Sigmoid colon (tissue), 7 donors: ENCODE data around the gene NISCH. TPM values are rescaled to one million over a fixed set of nuclear protein-coding genes. Genes with fewer than 3 reads are reported as not detected.

Experiments used
- DNase-seq: peaks from one replicate; pipeline ENCODE4 v3.0.0-alpha.2; 2019
- H3K27ac ChIP-seq, 4 donors: fragments of 200-600 bp; sonication (generic); one replicate each; pipeline ENCODE4 v1.5.1; 2016 to 2019; ENCODE audit warnings: mild to moderate bottlenecking in 1 of 4
- H3K27me3 ChIP-seq, 3 donors: fragments of 200-600 bp; sonication (generic); one replicate each; pipeline ENCODE4 v1.5.1; 2019; ENCODE audit warnings: mild to moderate bottlenecking in 1 of 3
- H3K36me3 ChIP-seq, 4 donors: fragments of 200-600 bp; sonication (generic); one replicate each; pipeline ENCODE4 v1.5.1; 2016 to 2019
- H3K4me1 ChIP-seq, 4 donors: fragments of 200-600 bp; sonication (generic); one replicate each; pipeline ENCODE4 v1.5.1; 2017 to 2019
- H3K4me3 ChIP-seq, 4 donors: fragments of 200-600 bp; sonication (generic); one replicate each; pipeline ENCODE4 v1.5.1; 2017 to 2019; ENCODE audit warnings: mild to moderate bottlenecking in 2 of 4, moderate library complexity in 1 of 4
- H3K9me3 ChIP-seq, 4 donors: fragments of 200-600 bp in 3 of 4; sonication (generic) in 3 of 4; one replicate each; pipeline versions ENCODE4 v1.5.1 to v1.6.1; 2013 to 2019
- CTCF ChIP-seq, 4 experiments: fragments of 450-650 bp in 3 of 4; fragments of 200-600 bp in 1 of 4; IDR thresholded peaks; one replicate each; pipeline ENCODE4 v1.5.1; 2016 to 2019; ENCODE audit warnings: antibody characterized with exemption in 4 of 4, mild to moderate bottlenecking in 3 of 4, moderate library complexity in 2 of 4
- EP300 ChIP-seq, 4 donors: sonication (generic); formaldehyde crosslinking; IDR thresholded peaks; one replicate each; pipeline ENCODE4 v1.6.1; 2017; ENCODE audit warnings: antibody characterized with exemption in 4 of 4
- POLR2A ChIP-seq, 2 donors: fragments of 450-650 bp; IDR thresholded peaks; one replicate each; pipeline ENCODE4 v1.6.1; 2016; ENCODE audit warnings: antibody characterized with exemption in 2 of 2, mild to moderate bottlenecking in 2 of 2, moderate library complexity in 2 of 2
- POLR2AphosphoS5 ChIP-seq, 4 donors: sonication (generic); formaldehyde crosslinking; IDR thresholded peaks; one replicate each; pipeline ENCODE4 v1.6.1; 2017; ENCODE audit warnings: antibody characterized with exemption in 4 of 4
- WGBS, 2 donors: extraction: QIAGEN DNeasy Blood & Tissue Kit; methylation state at CpG; one replicate each; pipeline ENCODE4 v1.1.7; 2013; 5-methylcytosine and 5-hydroxymethylcytosine counted together
- intact Hi-C: fragments of 100-400 bp; cut with DNase I; formaldehyde crosslinking; loops from one replicate; pipeline ENCODE4 v1.15.1; 2023
- polyA plus RNA-seq, 3 donors: library from polyadenylated mRNA; stranded (reverse); fragments of 200-250 nt; gene quantifications; one replicate each; pipeline ENCODE4 v1.2.3, GENCODE V29; 2013
- total RNA-seq, 4 donors: library from RNA; depleted of rRNA; stranded (reverse); fragments of >200 nt; gene quantifications; one replicate each; pipeline ENCODE4 v1.1.0, GENCODE V29; 2016
- donor health status: healthy with polysubstance abuse.
- donor health status: Bipolar disorder and iron deficiency.
- donor health status: healthy.

Gene NISCH
- total and polyA plus RNA-seq, 7 donors = 14.3 to 113 (median 53.5) TPM

DNA sequence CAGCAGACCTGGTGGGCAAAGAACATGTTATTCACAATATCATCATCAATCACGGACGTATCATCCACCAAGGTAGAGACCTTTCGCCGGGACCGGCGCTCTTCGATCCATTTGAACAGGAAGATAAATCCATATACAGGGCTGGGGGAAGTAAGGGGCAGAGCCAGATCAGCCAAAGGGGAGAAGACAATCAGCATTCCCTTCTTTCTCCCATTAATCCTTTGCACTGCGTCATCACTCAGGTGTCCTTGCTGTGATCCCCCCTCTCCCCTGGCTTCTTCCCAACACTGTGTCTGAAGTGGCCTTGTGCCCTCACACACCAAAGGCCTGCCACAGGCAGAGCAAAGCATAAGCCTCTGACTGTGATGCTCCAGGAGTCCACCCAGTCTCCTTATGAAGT lies 46.9 kb upstream of the NISCH start:
- 93 to 96% methylated on average over 8 of the region's 8 CpGs for WGBS, 2 donors
- H3K4me1 ChIP-seq = peaks cover 0 to 49% (median 40%) of the 10 kb centered on the region in 4 donors
- no peak overlapping the region for H3K27ac ChIP-seq
- intact Hi-C loops = no loop called here
- no peaks in the 10 kb centered on the region for H3K9me3 ChIP-seq
- TF ChIP-seq POLR2A (IDR thresholded peaks at IDR 0.05) (no peak), POLR2AphosphoS5 (IDR thresholded peaks at IDR 0.05) (no peak), CTCF (IDR thresholded peaks at IDR 0.05) (no peak), EP300 (IDR thresholded peaks at IDR 0.05) (no peak)
- peak overlapping the region in 1 of 4 donors; percentile 88 for H3K4me3 ChIP-seq
- H3K27me3 ChIP-seq = no peaks in the 10 kb centered on the region
- peaks cover 30 to 47% (median 36%) of the 10 kb centered on the region in 4 donors for H3K36me3 ChIP-seq
- peak; percentile 54 for DNase-seq

GRCh38 chr3:52415800-52416199 lies 39.6 kb upstream of the NISCH start:
- TF ChIP-seq EP300 (IDR thresholded peaks at IDR 0.05) (no peak), CTCF (IDR thresholded peaks at IDR 0.05) (no peak), POLR2AphosphoS5 (IDR thresholded peaks at IDR 0.05) (no peak), POLR2A (IDR thresholded peaks at IDR 0.05) (no peak)

GRCh38 chr3:52420388-52420787 lies 35.0 kb upstream of the NISCH start:
- Histone ChIP-seq H3K27me3 (no peaks in the 10 kb centered on the region), H3K36me3 (peaks cover 0 to 6% (median 0%) of the 10 kb centered on the region in 4 donors), H3K4me3 (no peak overlapping the region), H3K4me1 (no peaks in the 10 kb centered on the region), H3K9me3 (no peaks in the 10 kb centered on the region), H3K27ac (no peak overlapping the region)
- intact Hi-C loops = no loop called here
- DNase-seq = peak; percentile 19
- WGBS, 2 donors = 89 to 90% methylated on average over 2 of the region's 2 CpGs
- no peak for TF ChIP-seq POLR2A (IDR thresholded peaks at IDR 0.05)
- no peak for TF ChIP-seq EP300 (IDR thresholded peaks at IDR 0.05)
- TF ChIP-seq POLR2AphosphoS5 (IDR thresholded peaks at IDR 0.05) = no peak
- TF ChIP-seq CTCF (IDR thresholded peaks at IDR 0.05) = no peak

More at GRCh38 chr3:52415800-52416199, 39.6 kb upstream of the NISCH start:
- 89% methylated on average over 3 of the region's 3 CpGs for WGBS, 2 donors
- H3K27me3 ChIP-seq = no peaks in the 10 kb centered on the region
- no peak overlapping the region for H3K27ac ChIP-seq
- H3K4me3 ChIP-seq = no peak overlapping the region
- peaks cover 0 to 6% (median 0%) of the 10 kb centered on the region in 4 donors for H3K36me3 ChIP-seq
- H3K4me1 ChIP-seq = peaks cover 0 to 23% (median 19%) of the 10 kb centered on the region in 4 donors
- intact Hi-C loops = no loop called here
- DNase-seq = no peak
- no peaks in the 10 kb centered on the region for H3K9me3 ChIP-seq

DNA sequence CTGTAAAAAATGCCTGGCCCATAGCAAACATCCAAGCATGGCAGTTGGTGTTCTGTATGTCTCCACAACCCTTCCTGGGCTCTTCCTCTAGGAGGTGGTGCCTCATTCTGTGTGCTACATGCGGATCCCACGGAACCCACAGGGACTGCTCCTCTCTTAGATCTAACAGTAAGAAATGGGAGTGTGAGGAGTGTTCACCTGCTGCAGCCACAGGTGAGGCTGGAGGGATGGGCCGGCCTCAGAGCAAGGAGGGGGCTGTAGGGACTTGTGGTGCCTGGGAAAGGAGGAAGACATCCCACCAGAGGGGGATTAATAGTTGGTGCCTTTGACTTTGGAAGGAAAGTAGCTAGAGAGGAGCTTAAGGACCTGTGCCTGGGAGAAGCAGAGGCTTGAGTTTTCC lies 32.7 kb upstream of the NISCH start:
- Histone ChIP-seq H3K4me1 (no peaks in the 10 kb centered on the region), H3K9me3 (no peaks in the 10 kb centered on the region), H3K27me3 (no peaks in the 10 kb centered on the region), H3K4me3 (no peak overlapping the region), H3K36me3 (peaks cover 0 to 6% (median 0%) of the 10 kb centered on the region in 4 donors), H3K27ac (no peak overlapping the region)
- DNase-seq = peak; percentile 33
- intact Hi-C loops = no loop called here
- TF ChIP-seq POLR2A (IDR thresholded peaks at IDR 0.05) (no peak), EP300 (IDR thresholded peaks at IDR 0.05) (no peak), CTCF (IDR thresholded peaks at IDR 0.05) (no peak)
- WGBS, 2 donors = 91 to 93% methylated on average over 3 of the region's 3 CpGs

- Histone ChIP-seq H3K4me1 (no peaks in the 10 kb centered on the region), H3K27ac (no peak overlapping the region), H3K9me3 (no peaks in the 10 kb centered on the region), H3K27me3 (no peaks in the 10 kb centered on the region), H3K36me3 (peaks cover 0 to 6% (median 0%) of the 10 kb centered on the region in 4 donors), H3K4me3 (no peak overlapping the region)
- WGBS, 2 donors = 45 to 66% methylated on average over 5 of the region's 5 CpGs
- DNase-seq = peak; percentile 41
- intact Hi-C loops = no loop called here
- TF ChIP-seq CTCF (IDR thresholded peaks at IDR 0.05) (no peak), POLR2A (IDR thresholded peaks at IDR 0.05) (no peak)
Measured at GRCh38 chr3:52423173-52423572, 32.2 kb upstream of the NISCH start.
